ENCODE measurements around the gene NAA80. TPM values are rescaled to one million over a fixed set of nuclear protein-coding genes. Genes with fewer than 3 reads are reported as not detected.

The NAA80 gene
- total and polyA plus RNA-seq, 2 of the 13 experiments (the other 11 are each of a cell fraction or from before 2014, with no cell fraction given), result 3.4 to 8.7 TPM

DNA sequence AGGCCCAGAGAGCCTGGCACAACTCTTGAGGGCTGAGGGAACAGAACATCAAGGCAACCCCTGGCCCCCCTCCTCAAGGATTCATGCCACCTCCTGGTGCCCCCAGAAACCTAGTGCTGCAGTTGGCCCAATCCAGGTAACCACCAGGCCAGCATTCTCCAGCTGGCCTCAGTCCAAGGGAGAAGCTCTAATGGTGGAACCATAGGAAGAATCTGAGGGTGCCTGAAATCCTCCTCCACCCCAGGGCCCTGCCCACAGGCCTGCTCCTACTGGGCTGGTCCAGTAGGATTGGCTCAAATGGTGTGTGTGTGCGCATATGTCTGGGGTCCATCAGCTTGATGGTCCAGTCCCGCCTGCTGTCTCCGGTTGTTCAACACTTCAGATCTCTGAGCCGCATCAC is 15.6 kb upstream of the NAA80 start:
- no peak overlapping the region for H2AFZ ChIP-seq (ENCODE audit: low read length)
- ATAC-seq (peak; percentile 9; the same call in 1 of the 3 replicates), FAIRE-seq (no peak), DNase-seq (ENCODE audit: low spot score) (no peak)
- in situ Hi-C loops (cut with HindIII; ENCODE audit: extremely low pct_ligation_motif_present, low pct_unique_long_range_greater_than_20kb) (no loop called here), intact Hi-C loops (cut with micrococcal nuclease; ENCODE audit: unreplicated experiment) (no loop called here)
- 100% methylated on average over 4 of the region's 4 CpGs for WGBS (ENCODE audit: low lambda C conversion rate)
- H3K27me3 ChIP-seq (ENCODE audit: control insufficient read depth in 1 of 2, insufficient read depth in 2 of 2, low read length in 2 of 2), result no peaks in the 10 kb centered on the region
- no peaks in the 10 kb centered on the region for H4K20me1 ChIP-seq (ENCODE audit: insufficient read depth, low read length)
- H3K27ac ChIP-seq (ENCODE audit: extremely low read length, insufficient read depth, low read length), result no peak overlapping the region
- no peaks in the 10 kb centered on the region for H3K9me3 ChIP-seq (ENCODE audit: low read length)
- POLR2A ChIA-PET, result interaction anchor here (0.8 to 13.0 kb wide), 4 partner anchors 14 to 111 kb away, joined by 3 to 222 read pairs (median 6); partner anchors contain the start of genes GNAI2, HYAL1, HYAL3 and LSMEM2
- no TSS peak for BruUV-seq (replicated peaks)
- peaks cover 16 to 32% of the 10 kb centered on the region in 2 experiments for H3K36me3 ChIP-seq (replicated peaks in 1 of 2; ENCODE audit: control insufficient read depth in 1 of 2, insufficient read depth in 2 of 2, low read length in 2 of 2)
- no peak overlapping the region for H3K9ac ChIP-seq (ENCODE audit: insufficient read depth, low read depth, low read length)
- no peak overlapping the region for H3K4me2 ChIP-seq (ENCODE audit: low read depth, low read length)
- H3K4me3 ChIP-seq (replicated peaks in 1 of 3; ENCODE audit: insufficient read depth in 1 of 3, low read depth in 2 of 3, low read length in 3 of 3), result no peak overlapping the region
- H3K4me1 ChIP-seq (ENCODE audit: insufficient read depth, low read length), result peaks cover 42% of the 10 kb centered on the region
- CTCF ChIA-PET (ENCODE audit: low intra/inter-chr PET ratio, low total read pairs), result no interaction called here
- H3K79me2 ChIP-seq (ENCODE audit: insufficient read depth, low read length), result peaks cover 14% of the 10 kb centered on the region
- TF ChIP-seq ZSCAN9 (CRISPR knock-in tag; IDR thresholded peaks at IDR 0.05; ENCODE audit: borderline replicate concordance), result no peak
- TF ChIP-seq CCAR2 (optimal IDR thresholded peaks at IDR 0.05; ENCODE audit: low read depth, low read length), result no peak
- TF ChIP-seq, protein P1, sequence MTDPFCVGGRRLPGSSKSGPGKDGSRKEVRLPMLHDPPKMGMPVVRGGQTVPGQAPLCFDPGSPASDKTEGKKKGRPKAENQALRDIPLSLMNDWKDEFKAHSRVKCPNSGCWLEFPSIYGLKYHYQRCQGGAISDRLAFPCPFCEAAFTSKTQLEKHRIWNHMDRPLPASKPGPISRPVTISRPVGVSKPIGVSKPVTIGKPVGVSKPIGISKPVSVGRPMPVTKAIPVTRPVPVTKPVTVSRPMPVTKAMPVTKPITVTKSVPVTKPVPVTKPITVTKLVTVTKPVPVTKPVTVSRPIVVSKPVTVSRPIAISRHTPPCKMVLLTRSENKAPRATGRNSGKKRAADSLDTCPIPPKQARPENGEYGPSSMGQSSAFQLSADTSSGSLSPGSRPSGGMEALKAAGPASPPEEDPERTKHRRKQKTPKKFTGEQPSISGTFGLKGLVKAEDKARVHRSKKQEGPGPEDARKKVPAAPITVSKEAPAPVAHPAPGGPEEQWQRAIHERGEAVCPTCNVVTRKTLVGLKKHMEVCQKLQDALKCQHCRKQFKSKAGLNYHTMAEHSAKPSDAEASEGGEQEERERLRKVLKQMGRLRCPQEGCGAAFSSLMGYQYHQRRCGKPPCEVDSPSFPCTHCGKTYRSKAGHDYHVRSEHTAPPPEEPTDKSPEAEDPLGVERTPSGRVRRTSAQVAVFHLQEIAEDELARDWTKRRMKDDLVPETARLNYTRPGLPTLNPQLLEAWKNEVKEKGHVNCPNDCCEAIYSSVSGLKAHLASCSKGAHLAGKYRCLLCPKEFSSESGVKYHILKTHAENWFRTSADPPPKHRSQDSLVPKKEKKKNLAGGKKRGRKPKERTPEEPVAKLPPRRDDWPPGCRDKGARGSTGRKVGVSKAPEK (CRISPR knock-in tag; IDR thresholded peaks at IDR 0.05; ENCODE audit: borderline replicate concordance), result no peak
- TF ChIP-seq MYNN (CRISPR knock-in tag; IDR thresholded peaks at IDR 0.05; ENCODE audit: low read depth), result no peak
- no peak for TF ChIP-seq ASH2L (IDR thresholded peaks at IDR 0.05; ENCODE audit: insufficient read length, low read depth, low read length)
- no peak for TF ChIP-seq DPF2 (CRISPR knock-in tag; IDR thresholded peaks at IDR 0.05; ENCODE audit: borderline replicate concordance, low read depth)
- no peak for TF ChIP-seq KLF9 (CRISPR knock-in tag; IDR thresholded peaks at IDR 0.05; ENCODE audit: low read depth)
- TF ChIP-seq, protein P2, sequence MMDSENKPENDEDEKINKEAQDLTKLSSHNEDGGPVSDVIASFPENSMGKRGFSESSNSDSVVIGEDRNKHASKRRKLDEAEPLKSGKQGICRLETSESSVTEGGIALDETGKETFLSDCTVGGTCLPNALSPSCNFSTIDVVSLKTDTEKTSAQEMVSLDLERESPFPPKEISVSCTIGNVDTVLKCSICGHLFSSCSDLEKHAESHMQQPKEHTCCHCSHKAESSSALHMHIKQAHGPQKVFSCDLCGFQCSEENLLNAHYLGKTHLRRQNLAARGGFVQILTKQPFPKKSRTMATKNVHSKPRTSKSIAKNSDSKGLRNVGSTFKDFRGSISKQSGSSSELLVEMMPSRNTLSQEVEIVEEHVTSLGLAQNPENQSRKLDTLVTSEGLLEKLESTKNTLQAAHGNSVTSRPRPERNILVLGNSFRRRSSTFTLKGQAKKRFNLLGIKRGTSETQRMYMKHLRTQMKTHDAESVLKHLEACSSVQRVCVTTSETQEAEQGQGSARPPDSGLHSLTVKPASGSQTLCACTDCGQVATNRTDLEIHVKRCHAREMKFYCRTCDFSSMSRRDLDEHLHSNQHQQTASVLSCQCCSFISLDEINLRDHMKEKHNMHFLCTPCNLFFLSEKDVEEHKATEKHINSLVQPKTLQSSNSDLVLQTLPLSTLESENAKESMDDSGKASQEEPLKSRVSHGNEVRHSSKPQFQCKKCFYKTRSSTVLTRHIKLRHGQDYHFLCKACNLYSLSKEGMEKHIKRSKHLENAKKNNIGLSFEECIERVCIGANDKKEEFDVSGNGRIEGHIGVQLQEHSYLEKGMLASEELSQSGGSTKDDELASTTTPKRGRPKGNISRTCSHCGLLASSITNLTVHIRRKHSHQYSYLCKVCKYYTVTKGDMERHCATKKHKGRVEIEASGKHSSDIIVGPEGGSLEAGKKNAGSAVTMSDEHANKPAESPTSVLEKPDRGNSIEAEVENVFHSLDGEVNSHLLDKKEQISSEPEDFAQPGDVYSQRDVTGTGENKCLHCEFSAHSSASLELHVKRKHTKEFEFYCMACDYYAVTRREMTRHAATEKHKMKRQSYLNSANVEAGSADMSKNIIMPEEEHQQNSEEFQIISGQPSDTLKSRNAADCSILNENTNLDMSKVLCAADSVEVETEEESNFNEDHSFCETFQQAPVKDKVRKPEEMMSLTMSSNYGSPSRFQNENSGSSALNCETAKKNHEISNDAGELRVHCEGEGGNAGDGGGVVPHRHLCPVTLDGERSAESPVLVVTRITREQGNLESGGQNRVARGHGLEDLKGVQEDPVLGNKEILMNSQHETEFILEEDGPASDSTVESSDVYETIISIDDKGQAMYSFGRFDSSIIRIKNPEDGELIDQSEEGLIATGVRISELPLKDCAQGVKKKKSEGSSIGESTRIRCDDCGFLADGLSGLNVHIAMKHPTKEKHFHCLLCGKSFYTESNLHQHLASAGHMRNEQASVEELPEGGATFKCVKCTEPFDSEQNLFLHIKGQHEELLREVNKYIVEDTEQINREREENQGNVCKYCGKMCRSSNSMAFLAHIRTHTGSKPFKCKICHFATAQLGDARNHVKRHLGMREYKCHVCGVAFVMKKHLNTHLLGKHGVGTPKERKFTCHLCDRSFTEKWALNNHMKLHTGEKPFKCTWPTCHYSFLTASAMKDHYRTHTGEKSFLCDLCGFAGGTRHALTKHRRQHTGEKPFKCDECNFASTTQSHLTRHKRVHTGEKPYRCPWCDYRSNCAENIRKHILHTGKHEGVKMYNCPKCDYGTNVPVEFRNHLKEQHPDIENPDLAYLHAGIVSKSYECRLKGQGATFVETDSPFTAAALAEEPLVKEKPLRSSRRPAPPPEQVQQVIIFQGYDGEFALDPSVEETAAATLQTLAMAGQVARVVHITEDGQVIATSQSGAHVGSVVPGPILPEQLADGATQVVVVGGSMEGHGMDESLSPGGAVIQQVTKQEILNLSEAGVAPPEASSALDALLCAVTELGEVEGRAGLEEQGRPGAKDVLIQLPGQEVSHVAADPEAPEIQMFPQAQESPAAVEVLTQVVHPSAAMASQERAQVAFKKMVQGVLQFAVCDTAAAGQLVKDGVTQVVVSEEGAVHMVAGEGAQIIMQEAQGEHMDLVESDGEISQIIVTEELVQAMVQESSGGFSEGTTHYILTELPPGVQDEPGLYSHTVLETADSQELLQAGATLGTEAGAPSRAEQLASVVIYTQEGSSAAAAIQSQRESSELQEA (CRISPR knock-in tag; IDR thresholded peaks at IDR 0.05; ENCODE audit: not compliant biosample characterization), result no peak
- TF ChIP-seq ZNF761 (CRISPR knock-in tag; conservative IDR thresholded peaks at IDR 0.05), result no peak
